Glutamatergic neuron (in vitro differentiated cells): ENCODE measurements around the gene PIP5KL1. TPM values are rescaled to one million over a fixed set of nuclear protein-coding genes. Genes with fewer than 3 reads are reported as not detected.
A peak's percentile ranks its signal among the peaks of the same experiment; 100 is the strongest.

Experiments
- DNase-seq: peaks from one replicate; pipeline ENCODE4 v3.0.0; 2022
- H3K27ac Mint-ChIP-seq: one replicate; pipeline ENCODE4 v1.8.0; 2020; ENCODE audit warnings: mild to moderate bottlenecking, mixed read lengths, inconsistent platforms; ENCODE audit not compliant: unreplicated experiment
- H3K27me3 Mint-ChIP-seq: one replicate; pipeline ENCODE4 v1.8.0; 2020; ENCODE audit warnings: mild to moderate bottlenecking, moderate library complexity, mixed read lengths, inconsistent platforms; ENCODE audit not compliant: unreplicated experiment
- H3K36me3 Mint-ChIP-seq: one replicate; pipeline ENCODE4 v1.8.0; 2020; ENCODE audit warnings: mild to moderate bottlenecking, mixed read lengths, inconsistent platforms; ENCODE audit not compliant: unreplicated experiment
- H3K4me1 Mint-ChIP-seq: one replicate; pipeline ENCODE4 v1.8.0; 2020; ENCODE audit warnings: mild to moderate bottlenecking, low read depth, mixed read lengths, inconsistent platforms; ENCODE audit not compliant: unreplicated experiment
- H3K4me3 Mint-ChIP-seq: one replicate; pipeline ENCODE4 v1.8.0; 2020; ENCODE audit warnings: mild to moderate bottlenecking, mixed read lengths, inconsistent platforms; ENCODE audit not compliant: unreplicated experiment
- H3K9me3 Mint-ChIP-seq: one replicate; pipeline ENCODE4 v1.8.0; 2020; ENCODE audit warnings: mild to moderate bottlenecking, moderate library complexity, mixed read lengths, inconsistent platforms; ENCODE audit not compliant: unreplicated experiment
- CTCF ChIP-seq: fragments of 200-600 bp; sonication (generic); IDR thresholded peaks from one replicate; pipeline ENCODE4 v1.5.0; 2021; ENCODE audit not compliant: partially characterized antibody, unreplicated experiment
- total RNA-seq: library from RNA; stranded (reverse); fragmentation: NEBNext Ultra II Directional; extraction: Animal tissue kit (Norgen Biotek cat#: 25700); gene quantifications from one replicate; pipeline ENCODE4 v1.2.1, GENCODE V29; 2021; ENCODE audit not compliant: unreplicated experiment

Gene PIP5KL1
- total RNA-seq, 1 donor from 2014 or later = 11.9 TPM

GRCh38 chr9:127946728-127947127 lies 16.2 kb upstream of the PIP5KL1 start:
- no peak for DNase-seq
- Mint-ChIP-seq H3K27me3 (peaks cover 10% of the 10 kb centered on the region), H3K9me3 (peaks cover 5% of the 10 kb centered on the region), H3K27ac (no peak overlapping the region), H3K4me1 (peaks cover 10% of the 10 kb centered on the region), H3K4me3 (no peak overlapping the region), H3K36me3 (no peaks in the 10 kb centered on the region)
- no peak for TF ChIP-seq CTCF

- H3K36me3 Mint-ChIP-seq = no peaks in the 10 kb centered on the region
- no peak for TF ChIP-seq CTCF
- no peak for DNase-seq
- peaks cover 8% of the 10 kb centered on the region for H3K27me3 Mint-ChIP-seq
- H3K9me3 Mint-ChIP-seq = peaks cover 5% of the 10 kb centered on the region
- peaks cover 11% of the 10 kb centered on the region for H3K4me1 Mint-ChIP-seq
- H3K27ac Mint-ChIP-seq = no peak overlapping the region
- no peak overlapping the region for H3K4me3 Mint-ChIP-seq
Observed at GRCh38 chr9:127945942-127946341, 15.4 kb upstream of the PIP5KL1 start.

- DNase-seq = no peak
- H3K4me3 Mint-ChIP-seq = no peak overlapping the region
- no peaks in the 10 kb centered on the region for H3K36me3 Mint-ChIP-seq
- no peak overlapping the region for H3K27ac Mint-ChIP-seq
- H3K4me1 Mint-ChIP-seq = peaks cover 11% of the 10 kb centered on the region
- H3K27me3 Mint-ChIP-seq = peaks cover 7% of the 10 kb centered on the region
- no peak for TF ChIP-seq CTCF
- peaks cover 5% of the 10 kb centered on the region for H3K9me3 Mint-ChIP-seq
Observed at GRCh38 chr9:127945338-127945737, 14.8 kb upstream of the PIP5KL1 start.

GRCh38 chr9:127944586-127945218 lies 14.1 kb upstream of the PIP5KL1 start:
- Mint-ChIP-seq H3K27ac (no peak overlapping the region), H3K4me1 (peaks cover 11% of the 10 kb centered on the region), H3K9me3 (peaks cover 5% of the 10 kb centered on the region), H3K4me3 (no peak overlapping the region), H3K27me3 (peaks cover 4% of the 10 kb centered on the region), H3K36me3 (no peaks in the 10 kb centered on the region)
- no peak for TF ChIP-seq CTCF
- DNase-seq = no peak

- TF ChIP-seq CTCF = peak; percentile 87
- Mint-ChIP-seq H3K27ac (no peak overlapping the region), H3K4me3 (no peak overlapping the region), H3K36me3 (no peaks in the 10 kb centered on the region), H3K9me3 (peaks cover 6% of the 10 kb centered on the region), H3K4me1 (peaks cover 11% of the 10 kb centered on the region), H3K27me3 (peaks cover 3% of the 10 kb centered on the region)
- DNase-seq = peak; percentile 93
Observed at GRCh38 chr9:127943731-127944144, 13.2 kb upstream of the PIP5KL1 start.
